CD4-positive, alpha-beta T cell (primary cell): ENCODE data around the gene CD34. TPM values are rescaled to one million over a fixed set of nuclear protein-coding genes. Genes with fewer than 3 reads are reported as not detected.

ENCODE experiments used
- ATAC-seq: fragments of 200-7000 bp; cut with Tn5 transposase; one replicate; pipeline ENCODE4 v1.10.0; 2022; ENCODE audit warnings: mild to moderate bottlenecking; ENCODE audit not compliant: poor library complexity
- CTCF ChIA-PET: fragments of 350-600 bp; sonication (Branson Sonifier 250); formaldehyde crosslinking; loops from one replicate; lab custom pipeline; 2021; ENCODE audit warnings: antibody characterized with exemption, inconsistent platforms; lab: Charles Lee
- POLR2A ChIA-PET: fragments of 350-600 bp; sonication (Branson Sonifier 250); formaldehyde crosslinking; loops from one replicate; lab custom pipeline; 2021; ENCODE audit warnings: antibody characterized with exemption, inconsistent platforms; lab: Charles Lee
- DNase-seq, 14 experiments: peaks; one replicate each; pipeline ENCODE4 v3.0.0-alpha.2; 2013 to 2020; ENCODE audit warnings: mixed read lengths in 2 of 14
- H3K27ac ChIP-seq, 2 donors: one replicate each; pipeline versions ENCODE4 v1.5.1 to v1.7.0; 2013; ENCODE audit warnings: low read length in 2 of 2, low read depth in 1 of 2, mild to moderate bottlenecking in 1 of 2
- H3K27me3 ChIP-seq, 2 experiments: 1 replicate in 1 of 2; 2 replicates in 1 of 2; pipeline versions ENCODE4 v1.6.1 to v1.7.0; 2013; ENCODE audit warnings: low read length in 2 of 2, control low read depth in 1 of 2, mild to moderate bottlenecking in 1 of 2, moderate library complexity in 1 of 2; ENCODE audit not compliant: insufficient read depth in 2 of 2, control insufficient read depth in 1 of 2
- H3K36me3 ChIP-seq: one replicate; pipeline ENCODE4 v1.6.1; 2013; ENCODE audit warnings: low read length, control low read depth; ENCODE audit not compliant: insufficient read depth
- H3K4me1 ChIP-seq: one replicate; pipeline ENCODE4 v1.6.1; 2013; ENCODE audit warnings: low read length, control low read depth; ENCODE audit not compliant: insufficient read depth
- H3K4me3 ChIP-seq: one replicate; pipeline ENCODE4 v1.5.1; 2013; ENCODE audit warnings: mild to moderate bottlenecking, low read length, moderate library complexity
- H3K9me3 ChIP-seq, 2 experiments: 1 replicate in 1 of 2; 2 replicates in 1 of 2; pipeline versions ENCODE4 v1.6.1 to v1.7.0; 2013; ENCODE audit warnings: low read length in 2 of 2, mild to moderate bottlenecking in 2 of 2, control low read depth in 1 of 2, moderate library complexity in 1 of 2; ENCODE audit not compliant: control insufficient read depth in 1 of 2, insufficient read depth in 1 of 2
- H3K27ac Mint-ChIP-seq: one replicate; pipeline ENCODE4 v1.8.0; 2020; ENCODE audit warnings: mixed read lengths
- H3K27me3 Mint-ChIP-seq: one replicate; pipeline ENCODE4 v1.8.0; 2021; ENCODE audit warnings: mixed read lengths
- H3K36me3 Mint-ChIP-seq: one replicate; pipeline ENCODE4 v1.8.0; 2021; ENCODE audit warnings: low read depth, mixed read lengths
- H3K4me1 Mint-ChIP-seq: one replicate; pipeline ENCODE4 v1.8.0; 2021; ENCODE audit warnings: low read depth, mixed read lengths
- H3K4me3 Mint-ChIP-seq: one replicate; pipeline ENCODE4 v1.8.0; 2020; ENCODE audit warnings: mild to moderate bottlenecking, mixed read lengths
- H3K9me3 Mint-ChIP-seq: one replicate; pipeline ENCODE4 v1.8.0; 2020; ENCODE audit warnings: mixed read lengths
- CTCF ChIP-seq: fragments of 200-600 bp; IDR thresholded peaks from one replicate; pipeline ENCODE4 v1.8.0; 2022; ENCODE audit warnings: antibody characterized with exemption, mild to moderate bottlenecking
- intact Hi-C, 2 experiments: fragments of 100-400 bp; cut with DNase I in 1 of 2; cut with micrococcal nuclease in 1 of 2; formaldehyde crosslinking; loops; one replicate each; pipeline versions ENCODE4 v1.15.1 to v1.9.0; 2023 to 2025; cut with DNase I, micrococcal nuclease
- total RNA-seq, 174 experiments: library from RNA in 2 of 174; stranded (reverse) in 2 of 174; gene quantifications; one replicate each; pipeline ENCODE4 v1.2.3 and lab custom pipeline; 2021 to 2026

Gene CD34
- total RNA-seq, 2 experiments from 2014 or later = not detected

- POLR2A ChIA-PET = no interaction called here
- no peaks in the 10 kb centered on the region for H3K36me3 ChIP-seq
- Mint-ChIP-seq H3K27me3 (peaks cover 18% of the 10 kb centered on the region), H3K4me1 (no peaks in the 10 kb centered on the region), H3K4me3 (no peak overlapping the region), H3K9me3 (no peaks in the 10 kb centered on the region), H3K36me3 (no peaks in the 10 kb centered on the region), H3K27ac (no peak overlapping the region)
- no peak overlapping the region for H3K27ac ChIP-seq
- CTCF ChIA-PET = no interaction called here
- peaks cover 5 to 22% of the 10 kb centered on the region in 2 experiments for H3K27me3 ChIP-seq
- no peaks in the 10 kb centered on the region for H3K9me3 ChIP-seq
- no peak overlapping the region for H3K4me3 ChIP-seq
- no peak for DNase-seq
- intact Hi-C loops = no loop called here
- TF ChIP-seq CTCF = no peak
- no peaks in the 10 kb centered on the region for H3K4me1 ChIP-seq
- no peak for ATAC-seq
These were observed 27.1 kb upstream of the CD34 start for GRCh38 chr1:207938016-207938415.

GRCh38 chr1:207937204-207937603, 26.3 kb upstream of the CD34 start:
- peaks cover 15% of the 10 kb centered on the region for H3K27me3 Mint-ChIP-seq
- H3K4me1 ChIP-seq = no peaks in the 10 kb centered on the region
- TF ChIP-seq CTCF = no peak
- H3K27ac Mint-ChIP-seq = no peak overlapping the region
- intact Hi-C loops = no loop called here
- H3K9me3 Mint-ChIP-seq = no peaks in the 10 kb centered on the region
- H3K9me3 ChIP-seq = no peaks in the 10 kb centered on the region
- H3K27ac ChIP-seq = no peak overlapping the region
- H3K36me3 ChIP-seq = no peaks in the 10 kb centered on the region
- ATAC-seq = no peak
- no peak for DNase-seq
- H3K36me3 Mint-ChIP-seq = no peaks in the 10 kb centered on the region
- ChIA-PET POLR2A (no interaction called here), CTCF (no interaction called here)
- H3K27me3 ChIP-seq = peaks cover under 1 to 19% of the 10 kb centered on the region in 2 experiments
- no peak overlapping the region for H3K4me3 ChIP-seq
- no peak overlapping the region for H3K4me3 Mint-ChIP-seq
- H3K4me1 Mint-ChIP-seq = no peaks in the 10 kb centered on the region

- ATAC-seq (no peak), DNase-seq (no peak)
- Mint-ChIP-seq H3K27me3 (peaks cover 11% of the 10 kb centered on the region), H3K27ac (no peak overlapping the region), H3K4me1 (no peaks in the 10 kb centered on the region), H3K4me3 (no peak overlapping the region), H3K9me3 (no peaks in the 10 kb centered on the region), H3K36me3 (no peaks in the 10 kb centered on the region)
- Histone ChIP-seq H3K4me1 (no peaks in the 10 kb centered on the region), H3K27ac (no peak overlapping the region), H3K4me3 (no peak overlapping the region), H3K9me3 (no peaks in the 10 kb centered on the region), H3K27me3 (peaks cover 0 to 6% of the 10 kb centered on the region in 2 experiments), H3K36me3 (no peaks in the 10 kb centered on the region)
- ChIA-PET CTCF (interaction anchor here (1.0 to 1.2 kb wide), 2 partner anchors 13 to 28 kb away, joined by 3 read pairs; no protein-coding TSS in a partner anchor), POLR2A (no interaction called here)
- intact Hi-C loops = no loop called here
- TF ChIP-seq CTCF = no peak
These were observed 24.2 kb upstream of the CD34 start for GRCh38 chr1:207935166-207935583.
